DND-41 (cell line): ENCODE data around the gene CELSR1.

Experiments used
- ATAC-seq: fragments of 200-7000 bp; cut with Tn5 transposase; 3 replicates; pipeline ENCODE4 v1.9.1; 2021; ENCODE audit warnings: low read depth; ENCODE audit not compliant: insufficient read depth
- DNase-seq: peaks from one replicate; pipeline ENCODE4 v3.0.0-alpha.2; 2020
- H2AFZ ChIP-seq: 2 replicates; pipeline ENCODE4 v1.6.0; 2012; ENCODE audit warnings: low read depth, low read length
- H3K27ac ChIP-seq: 2 replicates; pipeline ENCODE4 v1.5.1; 2012; ENCODE audit warnings: low read length, inconsistent platforms
- H3K27me3 ChIP-seq: fragments of 200-600 bp; sonication (generic); 2 replicates; pipeline ENCODE4 v1.6.0; 2012; ENCODE audit warnings: low read length, mild to moderate bottlenecking, inconsistent platforms; ENCODE audit not compliant: insufficient read depth, poor library complexity
- H3K36me3 ChIP-seq: 2 replicates; pipeline ENCODE4 v1.5.1; 2012; ENCODE audit warnings: low read length, inconsistent platforms; ENCODE audit not compliant: insufficient read depth
- H3K4me1 ChIP-seq: 2 replicates; pipeline ENCODE4 v1.5.1; 2012; ENCODE audit warnings: mild to moderate bottlenecking, low read length; ENCODE audit not compliant: insufficient read depth
- H3K4me2 ChIP-seq: 2 replicates; pipeline ENCODE4 v1.6.0; 2012; ENCODE audit warnings: mild to moderate bottlenecking, moderate library complexity, low read length, inconsistent platforms; ENCODE audit not compliant: insufficient read depth
- H3K4me3 ChIP-seq, 2 experiments: fragments of 200-600 bp in 1 of 2; shearing (Covaris generic) in 1 of 2; 2 replicates each; pipeline ENCODE4 v1.5.1; 2012 to 2016; ENCODE audit warnings: inconsistent platforms in 2 of 2, low read length in 2 of 2, mild to moderate bottlenecking in 2 of 2, low read depth in 1 of 2, moderate library complexity in 1 of 2
- H3K79me2 ChIP-seq: 2 replicates; pipeline ENCODE4 v1.6.0; 2012; ENCODE audit warnings: low read length, inconsistent platforms; ENCODE audit not compliant: insufficient read depth
- H3K9ac ChIP-seq: 2 replicates; pipeline ENCODE4 v1.6.0; 2012; ENCODE audit warnings: low read depth, mild to moderate bottlenecking, inconsistent platforms, low read length, moderate library complexity
- H3K9me3 ChIP-seq: 2 replicates; pipeline ENCODE4 v1.5.1; 2012; ENCODE audit warnings: low read length, moderate library complexity, mild to moderate bottlenecking, inconsistent platforms; ENCODE audit not compliant: insufficient read depth, severe bottlenecking
- H4K20me1 ChIP-seq: 2 replicates; pipeline ENCODE4 v1.6.0; 2012; ENCODE audit warnings: low read length; ENCODE audit not compliant: insufficient read depth
- CTCF ChIP-seq: IDR thresholded peaks from 2 replicates; pipeline ENCODE4 v1.5.1; 2012; ENCODE audit warnings: borderline replicate concordance, low read length, moderate library complexity, mild to moderate bottlenecking; ENCODE audit not compliant: poor library complexity, severe bottlenecking; ENCODE audit errors: extremely low read depth
- EZH2 ChIP-seq: IDR thresholded peaks from 3 replicates; pipeline ENCODE4 v1.6.1; 2012; ENCODE audit warnings: borderline replicate concordance, low read depth, mild to moderate bottlenecking, moderate library complexity, low read length, inconsistent platforms; ENCODE audit not compliant: severe bottlenecking

CELSR1 gene

DNA sequence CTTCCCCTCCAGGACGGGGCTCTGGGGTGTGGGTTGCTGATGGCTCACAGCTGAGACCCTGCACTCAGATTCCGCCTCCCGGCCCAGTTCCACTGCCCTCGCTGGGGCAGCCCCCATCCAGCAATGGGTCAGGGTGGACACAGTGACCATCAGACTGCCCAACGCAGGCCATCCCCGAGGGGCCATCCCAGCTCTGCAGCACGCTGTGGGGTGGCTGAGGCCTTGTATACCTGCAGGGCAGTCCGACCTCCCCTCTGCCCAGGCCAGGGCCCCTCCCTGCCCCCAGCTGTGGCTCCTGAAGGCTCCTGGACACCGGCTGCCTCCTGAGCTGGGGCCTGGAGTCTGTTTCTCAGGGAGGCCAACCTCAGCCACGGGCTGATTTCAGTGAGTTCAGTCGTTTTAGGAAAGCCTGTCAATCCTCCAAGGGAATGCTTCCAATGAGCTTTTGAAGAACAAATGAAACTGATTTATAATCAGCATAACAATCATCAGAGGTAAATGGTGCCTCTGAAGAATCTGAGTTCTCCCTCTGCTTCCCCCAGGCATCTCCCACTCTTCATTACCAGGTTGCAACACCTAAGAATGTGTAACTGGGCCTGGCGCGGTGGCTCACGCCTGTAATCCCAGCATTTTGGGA lies 95.1 kb downstream of the CELSR1 start:
- Histone ChIP-seq H3K4me1 (no peaks in the 10 kb centered on the region), H3K4me2 (no peak overlapping the region), H3K27me3 (no peaks in the 10 kb centered on the region), H3K9ac (no peak overlapping the region), H2AFZ (no peak overlapping the region), H3K4me3 (no peak overlapping the region), H3K9me3 (no peaks in the 10 kb centered on the region), H3K27ac (no peak overlapping the region), H4K20me1 (no peaks in the 10 kb centered on the region), H3K36me3 (no peaks in the 10 kb centered on the region), H3K79me2 (no peaks in the 10 kb centered on the region)
- TF ChIP-seq CTCF: no peak
- ATAC-seq (no peak), DNase-seq (no peak)

DNA sequence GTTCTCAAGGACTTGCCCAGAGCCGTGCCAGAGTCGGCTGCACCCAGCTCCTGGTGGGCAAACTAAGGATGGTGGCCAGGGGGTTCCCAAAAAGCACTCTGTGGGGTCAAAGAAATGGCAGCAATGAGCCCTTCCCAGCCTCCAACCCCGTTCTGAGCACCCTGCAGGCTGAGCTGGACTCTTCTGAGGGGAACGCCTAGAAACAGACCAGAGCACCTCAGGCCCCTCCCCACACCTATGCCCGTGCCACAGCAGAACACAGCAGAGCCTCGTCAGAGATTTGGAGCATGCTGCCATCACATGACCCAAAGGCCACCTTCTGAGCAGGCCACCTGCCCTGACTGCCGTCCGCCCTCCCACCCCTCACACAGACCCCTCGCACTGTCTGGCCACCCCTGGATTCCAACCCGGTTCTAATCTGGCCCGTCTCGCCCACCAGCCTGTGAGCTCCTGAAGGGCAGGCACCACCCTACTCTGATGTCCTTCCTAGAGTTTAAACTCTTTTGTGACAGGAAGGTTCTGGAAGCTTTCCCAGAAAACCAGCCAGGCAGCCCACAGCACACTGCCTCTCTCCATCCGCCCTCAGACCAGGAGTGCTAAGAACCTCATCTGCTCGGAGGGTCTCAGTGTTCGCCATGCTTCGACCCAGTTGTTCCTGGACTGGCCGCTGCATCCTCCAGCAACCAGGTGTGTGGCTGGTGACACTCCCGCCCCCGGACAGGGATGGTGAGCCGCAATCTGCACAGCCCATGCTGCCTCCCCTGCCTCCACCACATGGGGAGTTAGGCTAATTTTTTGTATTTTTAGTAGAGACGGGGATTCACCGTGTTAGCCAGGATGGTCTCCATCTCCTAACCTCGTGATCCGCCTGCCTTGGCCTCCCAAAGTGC lies 97.6 kb downstream of the CELSR1 start:
- no peaks in the 10 kb centered on the region for H3K36me3 ChIP-seq
- H3K9me3 ChIP-seq: no peaks in the 10 kb centered on the region
- DNase-seq: no peak
- no peak overlapping the region for H3K4me2 ChIP-seq
- no peak for ATAC-seq
- no peaks in the 10 kb centered on the region for H3K27me3 ChIP-seq
- H3K27ac ChIP-seq: no peak overlapping the region
- no peaks in the 10 kb centered on the region for H4K20me1 ChIP-seq
- no peak overlapping the region for H2AFZ ChIP-seq
- H3K4me3 ChIP-seq: no peak overlapping the region
- H3K4me1 ChIP-seq: no peaks in the 10 kb centered on the region
- TF ChIP-seq CTCF (no peak), EZH2 (no peak)
- H3K9ac ChIP-seq: no peak overlapping the region
- H3K79me2 ChIP-seq: no peaks in the 10 kb centered on the region

- H2AFZ ChIP-seq: no peak overlapping the region
- H4K20me1 ChIP-seq: no peaks in the 10 kb centered on the region
- H3K27me3 ChIP-seq: no peaks in the 10 kb centered on the region
- H3K79me2 ChIP-seq: no peaks in the 10 kb centered on the region
- no peak overlapping the region for H3K27ac ChIP-seq
- TF ChIP-seq EZH2: no peak
- TF ChIP-seq CTCF: no peak
- no peaks in the 10 kb centered on the region for H3K4me1 ChIP-seq
- no peak overlapping the region for H3K9ac ChIP-seq
- H3K4me2 ChIP-seq: no peak overlapping the region
- no peak for DNase-seq
- no peak overlapping the region for H3K4me3 ChIP-seq
- no peak for ATAC-seq
- H3K9me3 ChIP-seq: no peaks in the 10 kb centered on the region
- H3K36me3 ChIP-seq: no peaks in the 10 kb centered on the region
These were observed 98.3 kb downstream of the CELSR1 start for GRCh38 chr22:46439111-46439510.
